ENCODE results near the gene PRAME.
"Not testable (repeated sequence)": the region's sequence is repeated elsewhere in the genome, so short reads cannot be mapped to it uniquely, and the experiment has no call there.

The PRAME gene

GRCh38 chr22:22520020-22520656 lies 38.9 kb downstream of the PRAME start, which contains the start of gene ZNF280A:
ZNF280A (minus strand) TSS chr22:22520270; CDS start chr22:22515630, 4,640 bp downstream.
- no peak within 1 kb of the TSS for H3K4me3 ChIP-seq
- TF ChIP-seq CTCF (IDR thresholded peaks at IDR 0.05) = no peak
- no peak within 1 kb of the TSS for H3K27ac ChIP-seq
- no peak for DNase-seq (ENCODE audit: low spot score)

DNA sequence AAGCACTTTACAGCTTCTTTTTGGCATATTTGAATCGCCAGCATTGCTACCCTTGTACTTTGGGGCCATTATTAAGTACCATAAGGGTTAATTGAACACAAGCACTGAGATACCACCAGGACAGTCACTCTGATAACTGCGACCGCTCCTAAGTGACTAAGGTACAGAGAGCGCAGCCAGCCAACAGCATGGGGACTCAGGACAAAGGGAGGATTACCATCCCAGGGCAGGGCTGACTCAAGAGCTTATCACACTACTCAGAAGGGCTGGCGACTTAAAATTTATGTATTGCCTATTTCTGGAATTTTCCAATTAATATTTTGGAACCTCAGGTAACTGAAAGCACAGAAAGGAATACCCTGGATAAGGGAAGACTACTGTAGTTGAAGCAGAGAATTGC lies 39.5 kb downstream of the PRAME start:
- Histone ChIP-seq H3K27ac (no peak overlapping the region), H3K4me3 (no peak overlapping the region)
- TF ChIP-seq CTCF (IDR thresholded peaks at IDR 0.05) = no peak
- no peak for DNase-seq (ENCODE audit: low spot score)

DNA sequence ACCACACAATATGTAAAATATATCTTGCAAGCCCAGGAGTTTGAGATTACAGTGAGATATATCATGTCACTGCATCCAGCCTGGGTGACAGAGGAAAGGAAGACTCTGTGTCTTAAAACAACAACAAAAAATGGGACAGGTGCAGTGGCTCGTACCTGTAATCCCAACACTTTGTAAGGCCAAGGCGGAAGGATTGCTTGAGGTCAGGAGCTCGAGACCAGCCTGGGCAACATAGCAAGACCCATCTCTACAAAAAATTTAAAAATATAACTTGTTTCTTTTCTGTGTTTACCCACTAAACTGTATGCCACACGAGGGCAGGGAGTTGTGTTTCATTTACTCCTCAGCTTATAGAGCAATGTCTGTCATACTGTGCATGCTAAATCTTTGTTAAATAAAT lies 42.1 kb downstream of the PRAME start:
- no peak for TF ChIP-seq CTCF (IDR thresholded peaks at IDR 0.05)
- no peak overlapping the region for H3K4me3 ChIP-seq

DNA sequence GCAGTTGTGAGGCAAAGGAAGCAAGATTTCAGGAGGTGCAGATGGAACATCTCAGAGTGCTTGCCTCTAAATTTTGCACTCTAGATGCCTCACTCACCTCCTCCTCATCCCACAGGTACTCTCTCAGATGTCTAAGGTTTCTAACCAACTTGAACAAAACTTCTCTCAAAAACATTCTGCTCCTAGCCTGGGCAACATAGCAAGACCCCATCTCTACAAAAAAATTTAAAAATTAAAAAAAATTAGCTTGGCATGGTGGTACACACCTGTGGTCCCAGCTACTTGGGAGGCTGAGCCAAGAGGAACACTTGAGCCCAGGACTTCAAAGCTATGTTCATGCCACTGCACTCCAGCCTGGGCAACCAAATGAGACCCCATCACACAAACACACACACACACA lies 43.2 kb downstream of the PRAME start:
- no peak for DNase-seq (ENCODE audit: low spot score)
- TF ChIP-seq CTCF (IDR thresholded peaks at IDR 0.05) = no peak
- no peak overlapping the region for H3K4me3 ChIP-seq
- no peak overlapping the region for H3K27ac ChIP-seq

More for the DNA sequence above, 42.1 kb downstream of the PRAME start:
- H3K27ac ChIP-seq = no peak overlapping the region
- DNase-seq (ENCODE audit: low spot score) = no peak

DNA sequence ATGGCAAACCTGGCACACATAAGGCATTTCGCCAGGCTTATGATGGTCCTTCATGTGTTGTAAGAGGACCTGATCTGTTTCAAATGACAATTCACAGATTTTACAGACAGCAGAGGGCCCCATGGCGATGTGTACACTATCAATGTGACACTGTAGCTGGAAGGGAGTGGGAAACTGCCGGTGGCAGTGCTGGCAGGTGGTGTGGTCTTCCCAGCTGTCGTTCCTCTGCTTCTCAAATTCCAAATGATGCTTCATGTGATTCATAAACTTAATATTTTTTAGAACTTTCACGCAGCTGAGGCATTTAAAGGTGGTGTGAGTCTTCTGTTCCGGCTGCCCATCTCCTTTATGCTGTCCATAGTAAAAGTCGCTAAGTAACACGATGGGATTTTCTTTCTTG lies 44.6 kb downstream of the PRAME start:
- not testable (repeated sequence) for DNase-seq (ENCODE audit: low spot score); H3K27ac ChIP-seq; H3K4me3 ChIP-seq

DNA sequence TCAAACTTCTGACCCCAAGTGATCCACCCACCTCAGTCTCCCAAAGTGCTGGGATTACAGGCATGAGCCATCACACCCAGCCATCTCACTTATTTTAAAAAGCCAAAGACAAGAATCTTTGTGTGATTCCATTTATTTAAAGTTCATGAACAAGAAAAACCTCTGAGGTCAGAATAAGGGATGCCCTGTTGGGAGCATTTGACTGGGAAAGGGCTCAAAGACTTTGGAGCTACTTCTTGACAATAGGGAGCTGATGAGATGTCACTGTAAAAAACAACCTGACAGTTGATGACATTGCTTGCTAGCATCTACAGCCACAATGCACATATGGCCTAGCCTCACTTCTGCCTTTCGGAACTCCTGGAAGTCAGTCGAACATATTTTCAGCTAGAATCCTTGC lies 45.4 kb downstream of the PRAME start:
- Histone ChIP-seq H3K4me3 (no peak overlapping the region), H3K27ac (no peak overlapping the region)
- no peak for TF ChIP-seq CTCF (IDR thresholded peaks at IDR 0.05)
- DNase-seq (ENCODE audit: low spot score) = no peak

- no peak for TF ChIP-seq CTCF (IDR thresholded peaks at IDR 0.05)
- DNase-seq (ENCODE audit: low spot score) = no peak
Observed at GRCh38 chr22:22512951-22513350, 46.1 kb downstream of the PRAME start.

GRCh38 chr22:22510833-22511232 lies 48.2 kb downstream of the PRAME start:
- not testable (repeated sequence) for H3K27ac ChIP-seq

More at GRCh38 chr22:22512951-22513350, 46.1 kb downstream of the PRAME start:
- H3K4me3 ChIP-seq = no peak overlapping the region
- H3K27ac ChIP-seq = no peak overlapping the region

GRCh38 chr22:22509912-22510311 lies 49.2 kb downstream of the PRAME start:
- DNase-seq (ENCODE audit: low spot score); H3K4me3 ChIP-seq; H3K27ac ChIP-seq: not testable (repeated sequence)

More at GRCh38 chr22:22510833-22511232, 48.2 kb downstream of the PRAME start:
- not testable (repeated sequence) for DNase-seq (ENCODE audit: low spot score); H3K4me3 ChIP-seq

Data from coronary artery (tissue), 2 donors.